ENCODE results near the gene CACNA1A.
"Not testable (repeated sequence)": the region's sequence is repeated elsewhere in the genome, so short reads cannot be mapped to it uniquely, and the experiment has no call there.

CACNA1A gene

DNA sequence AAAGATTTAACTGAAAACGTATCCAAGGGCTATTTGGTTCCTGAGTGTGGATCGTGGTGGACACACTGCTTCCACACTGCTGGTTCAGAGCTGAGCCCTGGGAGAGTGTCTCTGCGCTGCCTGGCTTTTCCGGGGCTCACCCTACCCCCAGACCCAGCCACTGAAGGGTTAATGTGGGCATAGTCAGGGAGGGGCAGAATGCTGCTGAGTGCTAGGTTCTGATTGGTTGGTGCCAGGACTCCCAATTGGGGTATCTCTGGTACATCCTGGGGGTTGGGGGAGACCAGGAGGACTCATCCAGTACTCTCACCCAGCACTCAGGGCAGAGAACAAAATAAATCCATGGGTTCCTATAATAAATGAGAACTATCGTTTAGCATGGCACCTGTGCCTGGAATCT, 142.3 kb downstream of the CACNA1A start:
- DNase-seq (ENCODE audit: low spot score): no peak

- DNase-seq (ENCODE audit: low spot score): no peak
Measured at GRCh38 chr19:13363245-13363644, 143.0 kb downstream of the CACNA1A start.

- no peak for DNase-seq (ENCODE audit: low spot score)
Measured at GRCh38 chr19:13362668-13363067, 143.6 kb downstream of the CACNA1A start.

DNA sequence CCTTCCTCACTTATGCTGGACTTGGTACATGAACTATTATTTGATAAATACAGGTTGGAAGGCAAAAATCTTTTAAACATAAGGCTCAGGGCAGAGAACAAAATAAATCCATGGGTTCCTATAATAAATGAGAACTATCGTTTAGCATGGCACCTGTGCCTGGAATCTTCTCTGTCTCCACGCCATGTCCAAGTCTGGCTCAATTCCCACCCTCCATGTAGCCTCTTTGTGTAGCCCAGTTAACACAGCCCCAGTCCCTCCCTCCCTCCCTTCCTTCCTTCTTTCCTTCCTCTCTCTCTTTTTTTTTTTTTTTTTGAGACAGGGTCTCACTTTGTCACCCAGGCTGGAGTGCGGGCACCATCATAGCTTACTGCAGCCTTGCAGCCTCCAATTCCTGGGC, 144.6 kb downstream of the CACNA1A start:
- not testable (repeated sequence) for DNase-seq (ENCODE audit: low spot score)

- DNase-seq (ENCODE audit: low spot score): no peak
Measured at GRCh38 chr19:13356686-13357280, 149.5 kb downstream of the CACNA1A start.

DNA sequence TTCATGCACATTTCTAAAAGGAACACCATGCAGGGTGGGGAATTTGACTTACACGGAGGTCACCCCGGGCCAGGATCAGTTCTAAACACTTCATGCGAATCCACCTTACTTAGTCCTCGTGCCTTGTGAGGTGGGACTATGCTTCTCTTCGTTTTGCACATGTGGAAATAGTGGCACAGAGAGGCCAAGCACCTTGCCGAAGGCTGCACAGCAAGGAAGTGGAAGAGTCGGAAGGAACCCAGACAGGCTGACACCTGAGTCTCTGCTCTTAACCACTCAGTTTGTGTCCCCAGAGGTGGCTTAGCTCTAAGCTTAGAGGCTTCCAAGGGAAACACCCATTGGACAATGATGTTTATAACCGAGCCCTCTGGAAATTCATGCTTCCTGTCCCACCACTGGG, 150.1 kb downstream of the CACNA1A start:
- DNase-seq (ENCODE audit: low spot score): no peak

GRCh38 chr19:13355356-13355755, 150.9 kb downstream of the CACNA1A start:
- no peak for DNase-seq (ENCODE audit: low spot score)

GRCh38 chr19:13353625-13354024, 152.7 kb downstream of the CACNA1A start:
- no peak for DNase-seq (ENCODE audit: low spot score)

- DNase-seq (ENCODE audit: low spot score): no peak
Measured at GRCh38 chr19:13350759-13351158, 155.5 kb downstream of the CACNA1A start.

DNA sequence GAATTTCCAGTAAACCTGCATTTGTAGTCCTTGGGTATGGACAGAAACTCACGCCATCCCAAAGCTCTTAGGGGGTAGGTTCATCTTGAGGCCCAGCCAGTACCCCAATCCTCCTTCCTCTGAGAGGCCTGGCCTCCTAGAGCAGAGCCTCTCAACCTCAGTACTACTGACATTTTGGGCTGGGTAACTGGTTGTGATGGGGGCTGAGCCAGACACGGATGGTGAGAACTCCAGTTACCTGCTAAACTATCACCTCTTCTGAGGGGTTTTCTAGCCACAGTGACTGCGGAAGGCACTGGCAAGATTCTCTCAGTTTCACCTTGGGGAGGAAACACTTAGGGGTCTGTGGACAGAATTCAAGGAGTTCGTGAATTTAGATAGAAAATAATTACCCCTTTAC, 156.2 kb downstream of the CACNA1A start:
- no peak for DNase-seq (ENCODE audit: low spot score)

GRCh38 chr19:13347367-13347766, 158.9 kb downstream of the CACNA1A start:
- DNase-seq (ENCODE audit: low spot score): no peak

- no peak for DNase-seq (ENCODE audit: low spot score)
Measured at GRCh38 chr19:13343514-13343913, 162.8 kb downstream of the CACNA1A start.

DNA sequence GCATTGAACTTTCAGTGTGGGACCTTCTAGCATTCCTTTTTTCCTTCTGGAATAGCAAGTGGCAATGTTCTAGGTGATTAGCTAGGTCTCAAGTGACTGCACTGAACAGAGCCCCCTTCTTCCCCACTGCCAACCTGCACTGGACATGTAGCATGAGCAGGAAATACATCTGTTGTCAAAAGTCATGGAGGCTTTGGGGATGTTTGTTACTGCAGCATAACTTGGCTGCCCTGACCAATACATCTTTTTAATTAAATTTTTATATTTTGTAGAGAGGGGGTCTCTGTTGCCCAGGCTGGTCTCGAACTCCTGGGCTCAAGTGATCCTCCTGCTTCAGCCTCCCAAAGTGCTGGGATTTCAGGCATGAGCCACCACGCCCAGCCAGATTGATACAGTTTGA, 163.6 kb downstream of the CACNA1A start:
- no peak for DNase-seq (ENCODE audit: low spot score)

- DNase-seq (ENCODE audit: low spot score): no peak
Measured at GRCh38 chr19:13339869-13340268, 166.4 kb downstream of the CACNA1A start.

DNA sequence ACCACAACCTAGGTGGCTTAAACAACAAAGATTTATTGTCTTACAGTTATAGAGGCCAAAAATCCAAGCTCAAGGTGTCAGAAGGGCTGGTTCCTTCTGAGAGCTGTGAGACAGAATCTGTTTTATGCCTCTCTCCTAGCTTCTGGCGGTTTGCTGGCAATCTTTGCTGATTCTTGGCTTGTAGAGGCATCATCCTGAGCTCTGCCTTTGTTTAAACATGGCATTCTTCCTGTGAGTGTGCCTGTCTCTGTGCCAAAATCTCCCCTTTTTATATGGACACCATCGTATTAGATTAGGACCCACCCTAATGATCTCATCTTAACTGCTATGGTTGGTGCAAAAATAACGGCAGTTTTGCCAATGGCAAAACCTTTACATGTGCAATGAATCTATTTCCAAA, 169.1 kb downstream of the CACNA1A start:
- no peak for DNase-seq (ENCODE audit: low spot score)

GRCh38 chr19:13334801-13335481, 171.3 kb downstream of the CACNA1A start:
- DNase-seq (ENCODE audit: low spot score): no peak

GRCh38 chr19:13330285-13330684, 176.0 kb downstream of the CACNA1A start:
- DNase-seq (ENCODE audit: low spot score): no peak

GRCh38 chr19:13329766-13330165, 176.5 kb downstream of the CACNA1A start:
- no peak for DNase-seq (ENCODE audit: low spot score)

GRCh38 chr19:13328241-13328640, 178.0 kb downstream of the CACNA1A start:
- no peak for DNase-seq (ENCODE audit: low spot score)

GRCh38 chr19:13319526-13319925, 186.8 kb downstream of the CACNA1A start:
- DNase-seq (ENCODE audit: low spot score): no peak

- DNase-seq (ENCODE audit: low spot score): no peak
Measured at GRCh38 chr19:13318190-13318589, 188.1 kb downstream of the CACNA1A start.

- DNase-seq (ENCODE audit: low spot score): no peak
Measured at GRCh38 chr19:13315495-13315894, 190.8 kb downstream of the CACNA1A start.

GRCh38 chr19:13314761-13315160, 191.5 kb downstream of the CACNA1A start:
- no peak for DNase-seq (ENCODE audit: low spot score)

DNA sequence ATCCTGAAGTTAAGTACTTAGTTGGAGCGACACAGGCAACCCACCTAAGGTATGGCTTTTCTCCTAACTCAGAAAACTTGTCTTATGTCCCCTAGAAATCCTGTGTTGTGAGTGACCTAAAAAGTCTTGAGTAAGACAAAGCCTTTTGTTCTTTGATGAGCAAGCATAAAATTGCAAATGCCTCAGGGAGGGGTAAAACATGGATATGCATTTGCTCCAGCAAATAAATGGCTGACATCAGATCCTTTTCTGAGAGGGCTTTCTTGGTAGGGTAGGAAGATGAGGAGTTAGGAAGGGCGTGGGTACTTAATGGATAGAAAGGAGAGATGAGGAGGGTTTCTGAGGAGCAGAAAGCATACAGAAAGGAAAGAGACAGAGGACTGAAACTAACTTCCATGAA, 192.4 kb downstream of the CACNA1A start:
- no peak for DNase-seq (ENCODE audit: low spot score)
